Measurements from ENCODE around the gene RABGAP1.
A peak's percentile ranks its signal among the peaks of the same experiment; 100 is the strongest.

Gene RABGAP1

GRCh38 chr9:122944960-122945888 lies 4.4 kb downstream of the RABGAP1 start:
- DNase-seq (ENCODE audit: low read depth), result no peak

- DNase-seq (ENCODE audit: low read depth), result no peak
These were observed 5.7 kb downstream of the RABGAP1 start for GRCh38 chr9:122946461-122947005.

GRCh38 chr9:122948313-122948712 lies 7.5 kb downstream of the RABGAP1 start:
- no peak for DNase-seq (ENCODE audit: low read depth)

- DNase-seq (ENCODE audit: low read depth), result no peak
These were observed 8.9 kb downstream of the RABGAP1 start for GRCh38 chr9:122949696-122950095.

- DNase-seq (ENCODE audit: low read depth), result no peak
These were observed 9.4 kb downstream of the RABGAP1 start for GRCh38 chr9:122950263-122950662.

- DNase-seq (ENCODE audit: low read depth), result no peak
These were observed 10.2 kb downstream of the RABGAP1 start for GRCh38 chr9:122951056-122951455.

GRCh38 chr9:122954253-122954691 lies 13.5 kb downstream of the RABGAP1 start:
- no peak for DNase-seq (ENCODE audit: low read depth)

GRCh38 chr9:122955961-122956360 lies 15.1 kb downstream of the RABGAP1 start:
- no peak for DNase-seq (ENCODE audit: low read depth)

GRCh38 chr9:122961139-122961538 lies 20.3 kb downstream of the RABGAP1 start:
- no peak for DNase-seq (ENCODE audit: low read depth)

- no peak for DNase-seq (ENCODE audit: low read depth)
These were observed 34.4 kb downstream of the RABGAP1 start for GRCh38 chr9:122975196-122975595.

GRCh38 chr9:122978601-122979000 lies 37.8 kb downstream of the RABGAP1 start:
- DNase-seq (ENCODE audit: low read depth), result no peak

- DNase-seq (ENCODE audit: low read depth), result no peak
These were observed 45.2 kb downstream of the RABGAP1 start for GRCh38 chr9:122986010-122986409.

- DNase-seq (ENCODE audit: low read depth), result no peak
These were observed 47.3 kb downstream of the RABGAP1 start for GRCh38 chr9:122988141-122988540.

- DNase-seq (ENCODE audit: low read depth), result no peak
These were observed 48.3 kb downstream of the RABGAP1 start for GRCh38 chr9:122988920-122989621.

- DNase-seq (ENCODE audit: low read depth), result peak; percentile 75
These were observed 50.6 kb downstream of the RABGAP1 start for GRCh38 chr9:122991370-122991830.

- DNase-seq (ENCODE audit: low read depth), result no peak
These were observed 55.8 kb downstream of the RABGAP1 start for GRCh38 chr9:122996586-122996985.

GRCh38 chr9:122998448-122998847 lies 57.6 kb downstream of the RABGAP1 start:
- no peak for DNase-seq (ENCODE audit: low read depth)

- DNase-seq (ENCODE audit: low read depth), result no peak
These were observed 59.7 kb downstream of the RABGAP1 start for GRCh38 chr9:123000371-123001068.

GRCh38 chr9:123002754-123003153 lies 61.9 kb downstream of the RABGAP1 start:
- no peak for DNase-seq (ENCODE audit: low read depth)

- no peak for DNase-seq (ENCODE audit: low read depth)
These were observed 62.6 kb downstream of the RABGAP1 start for GRCh38 chr9:123003466-123003865.

- DNase-seq (ENCODE audit: low read depth), result no peak
These were observed 65.1 kb downstream of the RABGAP1 start for GRCh38 chr9:123005964-123006363.

- no peak for DNase-seq (ENCODE audit: low read depth)
These were observed 66.4 kb downstream of the RABGAP1 start for GRCh38 chr9:123007269-123007668.
